ENCODE results near the gene ALG11. TPM values are rescaled to one million over a fixed set of nuclear protein-coding genes. Genes with fewer than 3 reads are reported as not detected.
A peak's percentile ranks its signal among the peaks of the same experiment; 100 is the strongest.

The ALG11 gene
- total and polyA plus RNA-seq, 2 donors (not counting 1 experiment from before 2014, with no cell fraction given) = 18.7 to 21.8 TPM

GRCh38 chr13:51977625-51978024 lies 34.6 kb upstream of the ALG11 start:
- H3K27me3 ChIP-seq (ENCODE audit: control insufficient read depth, insufficient read depth, low read length) = no peaks in the 10 kb centered on the region
- H4K20me1 ChIP-seq (ENCODE audit: control insufficient read depth, extremely low read depth, insufficient read depth, low read length) = no peaks in the 10 kb centered on the region
- H3K4me2 ChIP-seq (ENCODE audit: extremely low read depth, insufficient read depth, low read length) = no peak overlapping the region
- H3K36me3 ChIP-seq (ENCODE audit: control insufficient read depth, insufficient read depth, low read length) = no peaks in the 10 kb centered on the region
- DNase-seq (ENCODE audit: low read depth in 2 of 2) = no peak
- H3K9me3 ChIP-seq (ENCODE audit: control insufficient read depth, insufficient read depth, low read depth, low read length) = no peaks in the 10 kb centered on the region
- no peak overlapping the region for H3K9ac ChIP-seq (ENCODE audit: insufficient read depth, low read length)
- TF ChIP-seq CTCF (conservative IDR thresholded peaks at IDR 0.05 in 1 of 2, IDR thresholded peaks at IDR 0.05 in 1 of 2; ENCODE audit: low read depth in 1 of 2, low read length in 2 of 2) (no peak), EZH2 (IDR thresholded peaks at IDR 0.05; ENCODE audit: low read length, missing control alignments) (no peak)
- no peak overlapping the region for H3K4me3 ChIP-seq (replicated peaks in 1 of 4; ENCODE audit: control extremely low read depth in 1 of 4, insufficient read depth in 1 of 4, low read depth in 3 of 4, low read length in 4 of 4)
- no peak overlapping the region for H3K27ac ChIP-seq (ENCODE audit: insufficient read depth, low read length)
- no peaks in the 10 kb centered on the region for H3K4me1 ChIP-seq (ENCODE audit: control insufficient read depth, extremely low read depth, insufficient read depth, low read length)
- no peak overlapping the region for H2AFZ ChIP-seq (ENCODE audit: low read length)
- no peaks in the 10 kb centered on the region for H3K79me2 ChIP-seq (ENCODE audit: control insufficient read depth, insufficient read depth, low read length)

GRCh38 chr13:51978796-51979556 lies 33.2 kb upstream of the ALG11 start:
- no peaks in the 10 kb centered on the region for H3K9me3 ChIP-seq (ENCODE audit: control insufficient read depth, insufficient read depth, low read depth, low read length)
- H3K79me2 ChIP-seq (ENCODE audit: control insufficient read depth, insufficient read depth, low read length) = no peaks in the 10 kb centered on the region
- H3K4me1 ChIP-seq (ENCODE audit: control insufficient read depth, extremely low read depth, insufficient read depth, low read length) = no peaks in the 10 kb centered on the region
- H3K4me3 ChIP-seq (replicated peaks in 1 of 4; ENCODE audit: control extremely low read depth in 1 of 4, insufficient read depth in 1 of 4, low read depth in 3 of 4, low read length in 4 of 4) = no peak overlapping the region
- TF ChIP-seq EZH2 (IDR thresholded peaks at IDR 0.05; ENCODE audit: low read length, missing control alignments) (no peak), CTCF (conservative IDR thresholded peaks at IDR 0.05 in 1 of 2, IDR thresholded peaks at IDR 0.05 in 1 of 2; ENCODE audit: low read depth in 1 of 2, low read length in 2 of 2) (no peak)
- no peaks in the 10 kb centered on the region for H3K27me3 ChIP-seq (ENCODE audit: control insufficient read depth, insufficient read depth, low read length)
- no peak overlapping the region for H3K4me2 ChIP-seq (ENCODE audit: extremely low read depth, insufficient read depth, low read length)
- DNase-seq (ENCODE audit: low read depth in 2 of 2) = peak in 1 of 2 donors; percentile 9
- no peak overlapping the region for H3K27ac ChIP-seq (ENCODE audit: insufficient read depth, low read length)
- H3K9ac ChIP-seq (ENCODE audit: insufficient read depth, low read length) = no peak overlapping the region
- no peaks in the 10 kb centered on the region for H3K36me3 ChIP-seq (ENCODE audit: control insufficient read depth, insufficient read depth, low read length)
- H4K20me1 ChIP-seq (ENCODE audit: control insufficient read depth, extremely low read depth, insufficient read depth, low read length) = no peaks in the 10 kb centered on the region
- no peak overlapping the region for H2AFZ ChIP-seq (ENCODE audit: low read length)

- no peak overlapping the region for H3K4me3 ChIP-seq (replicated peaks in 1 of 4; ENCODE audit: control extremely low read depth in 1 of 4, insufficient read depth in 1 of 4, low read depth in 3 of 4, low read length in 4 of 4)
- no peak for DNase-seq (ENCODE audit: low read depth in 2 of 2)
- no peaks in the 10 kb centered on the region for H3K79me2 ChIP-seq (ENCODE audit: control insufficient read depth, insufficient read depth, low read length)
- no peak overlapping the region for H3K4me2 ChIP-seq (ENCODE audit: extremely low read depth, insufficient read depth, low read length)
- H3K27ac ChIP-seq (ENCODE audit: insufficient read depth, low read length) = no peak overlapping the region
- H3K27me3 ChIP-seq (ENCODE audit: control insufficient read depth, insufficient read depth, low read length) = no peaks in the 10 kb centered on the region
- H3K36me3 ChIP-seq (ENCODE audit: control insufficient read depth, insufficient read depth, low read length) = no peaks in the 10 kb centered on the region
- TF ChIP-seq CTCF (conservative IDR thresholded peaks at IDR 0.05 in 1 of 2, IDR thresholded peaks at IDR 0.05 in 1 of 2; ENCODE audit: low read depth in 1 of 2, low read length in 2 of 2) = no peak
- TF ChIP-seq EZH2 (IDR thresholded peaks at IDR 0.05; ENCODE audit: low read length, missing control alignments) = no peak
- no peak overlapping the region for H3K9ac ChIP-seq (ENCODE audit: insufficient read depth, low read length)
- no peak overlapping the region for H2AFZ ChIP-seq (ENCODE audit: low read length)
- H3K9me3 ChIP-seq (ENCODE audit: control insufficient read depth, insufficient read depth, low read depth, low read length) = no peaks in the 10 kb centered on the region
- H4K20me1 ChIP-seq (ENCODE audit: control insufficient read depth, extremely low read depth, insufficient read depth, low read length) = no peaks in the 10 kb centered on the region
- H3K4me1 ChIP-seq (ENCODE audit: control insufficient read depth, extremely low read depth, insufficient read depth, low read length) = no peaks in the 10 kb centered on the region
Observed at GRCh38 chr13:51980908-51981307, 31.3 kb upstream of the ALG11 start.
